ENCODE data around the gene RNF212.

Gene RNF212

DNA sequence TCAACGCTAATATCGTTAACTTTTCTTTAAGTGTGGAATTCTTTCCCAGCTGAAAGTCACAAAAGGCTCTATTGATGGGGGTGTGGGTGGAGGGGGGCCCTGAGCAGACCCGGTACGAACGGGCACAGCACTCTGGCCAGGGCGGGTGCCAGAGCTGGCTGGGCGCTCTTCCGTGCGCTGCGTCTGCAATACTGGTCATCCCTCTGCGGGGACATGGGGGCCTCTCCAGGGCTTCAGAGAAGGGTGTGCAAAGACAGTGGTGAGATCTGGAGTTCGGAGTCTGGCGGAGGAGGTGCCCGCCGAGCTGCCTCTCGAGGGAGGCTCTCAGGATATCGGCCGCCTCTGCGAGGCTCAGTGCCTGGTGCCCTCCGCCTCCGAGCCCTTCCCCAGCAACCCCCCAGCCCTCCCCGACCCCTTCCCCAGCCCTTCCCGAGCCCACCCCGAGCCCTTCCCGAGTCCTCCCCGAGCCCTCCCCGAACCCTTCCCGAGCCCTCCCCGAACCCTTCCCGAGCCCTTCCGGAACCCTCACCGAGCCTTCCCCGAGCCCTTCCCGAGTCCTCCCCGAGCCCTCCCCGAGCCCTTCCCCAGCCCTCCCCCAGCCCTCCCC lies 67.7 kb downstream of the RNF212 start:
- TF ChIP-seq, protein P1, sequence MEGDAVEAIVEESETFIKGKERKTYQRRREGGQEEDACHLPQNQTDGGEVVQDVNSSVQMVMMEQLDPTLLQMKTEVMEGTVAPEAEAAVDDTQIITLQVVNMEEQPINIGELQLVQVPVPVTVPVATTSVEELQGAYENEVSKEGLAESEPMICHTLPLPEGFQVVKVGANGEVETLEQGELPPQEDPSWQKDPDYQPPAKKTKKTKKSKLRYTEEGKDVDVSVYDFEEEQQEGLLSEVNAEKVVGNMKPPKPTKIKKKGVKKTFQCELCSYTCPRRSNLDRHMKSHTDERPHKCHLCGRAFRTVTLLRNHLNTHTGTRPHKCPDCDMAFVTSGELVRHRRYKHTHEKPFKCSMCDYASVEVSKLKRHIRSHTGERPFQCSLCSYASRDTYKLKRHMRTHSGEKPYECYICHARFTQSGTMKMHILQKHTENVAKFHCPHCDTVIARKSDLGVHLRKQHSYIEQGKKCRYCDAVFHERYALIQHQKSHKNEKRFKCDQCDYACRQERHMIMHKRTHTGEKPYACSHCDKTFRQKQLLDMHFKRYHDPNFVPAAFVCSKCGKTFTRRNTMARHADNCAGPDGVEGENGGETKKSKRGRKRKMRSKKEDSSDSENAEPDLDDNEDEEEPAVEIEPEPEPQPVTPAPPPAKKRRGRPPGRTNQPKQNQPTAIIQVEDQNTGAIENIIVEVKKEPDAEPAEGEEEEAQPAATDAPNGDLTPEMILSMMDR (IDR thresholded peaks at IDR 0.05; ENCODE audit: extremely low read depth, insufficient read depth, missing control alignments) = no peak
- DNase-seq (ENCODE audit: low spot score) = no peak
- in situ Hi-C loops (cut with MboI; ENCODE audit: low pct_unique_long_range_greater_than_20kb, low sequenced_read_pairs, unreplicated experiment) = no loop called here

GRCh38 chr4:1045193-1045594 lies 68.2 kb downstream of the RNF212 start:
- TF ChIP-seq, protein P1 (IDR thresholded peaks at IDR 0.05; ENCODE audit: extremely low read depth, insufficient read depth, missing control alignments) = no peak
- in situ Hi-C loops (cut with MboI; ENCODE audit: low pct_unique_long_range_greater_than_20kb, low sequenced_read_pairs, unreplicated experiment) = no loop called here
- DNase-seq (ENCODE audit: low spot score) = no peak

- TF ChIP-seq, protein P1 (IDR thresholded peaks at IDR 0.05; ENCODE audit: extremely low read depth, insufficient read depth, missing control alignments) = no peak
- no peak for DNase-seq (ENCODE audit: low spot score)
- in situ Hi-C loops (cut with MboI; ENCODE audit: low pct_unique_long_range_greater_than_20kb, low sequenced_read_pairs, unreplicated experiment) = no loop called here
These were observed 68.7 kb downstream of the RNF212 start for GRCh38 chr4:1044469-1045192.

GRCh38 chr4:1043651-1044468 lies 69.5 kb downstream of the RNF212 start:
- in situ Hi-C loops (cut with MboI; ENCODE audit: low pct_unique_long_range_greater_than_20kb, low sequenced_read_pairs, unreplicated experiment) = no loop called here
- TF ChIP-seq, protein P1 (IDR thresholded peaks at IDR 0.05; ENCODE audit: extremely low read depth, insufficient read depth, missing control alignments) = no peak
- no peak for DNase-seq (ENCODE audit: low spot score)

GRCh38 chr4:1043162-1043561 lies 70.2 kb downstream of the RNF212 start:
- no peak for DNase-seq (ENCODE audit: low spot score)
- in situ Hi-C loops (cut with MboI; ENCODE audit: low pct_unique_long_range_greater_than_20kb, low sequenced_read_pairs, unreplicated experiment) = no loop called here
- TF ChIP-seq, protein P1 (IDR thresholded peaks at IDR 0.05; ENCODE audit: extremely low read depth, insufficient read depth, missing control alignments) = no peak

- no peak for DNase-seq (ENCODE audit: low spot score)
- in situ Hi-C loops (cut with MboI; ENCODE audit: low pct_unique_long_range_greater_than_20kb, low sequenced_read_pairs, unreplicated experiment) = no loop called here
- TF ChIP-seq, protein P1 (IDR thresholded peaks at IDR 0.05; ENCODE audit: extremely low read depth, insufficient read depth, missing control alignments) = no peak
These were observed 70.9 kb downstream of the RNF212 start for GRCh38 chr4:1042352-1043055.
